RWPE1 (cell line): ENCODE data around the gene CNBP.
"Not testable (repeated sequence)": the region's sequence is repeated elsewhere in the genome, so short reads cannot be mapped to it uniquely, and the experiment has no call there.

Experiments used
- CTCF ChIA-PET: fragments of 350-600 bp; sonication (Branson Sonifier 250); formaldehyde crosslinking; extraction: SDS; loops from one replicate; lab custom pipeline; 2021; lab: Yijun Ruan, JAX
- POLR2A ChIA-PET: fragments of 400-600 bp; formaldehyde crosslinking; extraction: SDS; loops from one replicate; lab custom pipeline; 2020; ENCODE audit warnings: antibody characterized with exemption; ENCODE audit not compliant: low non-redundant PET; lab: Yijun Ruan, JAX
- DNase-seq: peaks from one replicate; pipeline ENCODE4 v3.0.0; 2012; ENCODE audit warnings: low spot score
- H3K27ac ChIP-seq: fragments of 450-650 bp; 2 replicates; pipeline ENCODE4 v1.5.1; 2017
- TF ChIP-seq, protein P1 (sequence below): fragments of 450-650 bp; conservative IDR thresholded peaks from 2 replicates; pipeline ENCODE4 v1.5.1; 2017; ENCODE audit warnings: low read depth, mild to moderate bottlenecking

CNBP gene

DNA sequence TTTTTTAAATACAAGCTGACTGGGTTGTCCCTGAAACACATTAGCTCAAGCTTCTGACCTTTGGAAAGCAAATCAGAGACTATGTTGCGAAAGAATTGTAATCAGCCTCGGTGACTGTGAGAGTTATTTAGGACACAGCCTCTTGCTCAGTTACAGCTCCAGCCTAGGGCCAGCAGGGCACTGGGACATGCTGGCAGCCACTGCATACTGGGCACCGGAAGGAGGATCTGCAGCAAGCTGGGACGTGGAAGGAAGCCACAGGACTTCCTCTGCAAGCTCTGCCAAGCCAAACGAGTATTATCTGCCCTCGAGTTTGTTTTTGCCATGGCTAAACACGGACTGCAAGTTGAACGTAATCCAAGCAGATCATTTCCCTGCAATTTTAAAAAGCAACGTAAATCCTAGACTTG is 41.3 kb upstream of the CNBP start:
- DNase-seq: peak; percentile 45
- TF ChIP-seq, protein P1, sequence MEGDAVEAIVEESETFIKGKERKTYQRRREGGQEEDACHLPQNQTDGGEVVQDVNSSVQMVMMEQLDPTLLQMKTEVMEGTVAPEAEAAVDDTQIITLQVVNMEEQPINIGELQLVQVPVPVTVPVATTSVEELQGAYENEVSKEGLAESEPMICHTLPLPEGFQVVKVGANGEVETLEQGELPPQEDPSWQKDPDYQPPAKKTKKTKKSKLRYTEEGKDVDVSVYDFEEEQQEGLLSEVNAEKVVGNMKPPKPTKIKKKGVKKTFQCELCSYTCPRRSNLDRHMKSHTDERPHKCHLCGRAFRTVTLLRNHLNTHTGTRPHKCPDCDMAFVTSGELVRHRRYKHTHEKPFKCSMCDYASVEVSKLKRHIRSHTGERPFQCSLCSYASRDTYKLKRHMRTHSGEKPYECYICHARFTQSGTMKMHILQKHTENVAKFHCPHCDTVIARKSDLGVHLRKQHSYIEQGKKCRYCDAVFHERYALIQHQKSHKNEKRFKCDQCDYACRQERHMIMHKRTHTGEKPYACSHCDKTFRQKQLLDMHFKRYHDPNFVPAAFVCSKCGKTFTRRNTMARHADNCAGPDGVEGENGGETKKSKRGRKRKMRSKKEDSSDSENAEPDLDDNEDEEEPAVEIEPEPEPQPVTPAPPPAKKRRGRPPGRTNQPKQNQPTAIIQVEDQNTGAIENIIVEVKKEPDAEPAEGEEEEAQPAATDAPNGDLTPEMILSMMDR: no peak
- ChIA-PET POLR2A (interaction anchor here (1.2 to 1.3 kb wide), 2 partner anchors 39 to 41 kb away, joined by 4 to 7 read pairs; partner anchors contain the start of gene CNBP), CTCF (interaction anchor here (0.7 to 0.8 kb wide), 2 partner anchors 14 to 1899 kb away, joined by 4 read pairs; no protein-coding TSS in a partner anchor)
- peak overlapping the region; percentile 89 for H3K27ac ChIP-seq

DNA sequence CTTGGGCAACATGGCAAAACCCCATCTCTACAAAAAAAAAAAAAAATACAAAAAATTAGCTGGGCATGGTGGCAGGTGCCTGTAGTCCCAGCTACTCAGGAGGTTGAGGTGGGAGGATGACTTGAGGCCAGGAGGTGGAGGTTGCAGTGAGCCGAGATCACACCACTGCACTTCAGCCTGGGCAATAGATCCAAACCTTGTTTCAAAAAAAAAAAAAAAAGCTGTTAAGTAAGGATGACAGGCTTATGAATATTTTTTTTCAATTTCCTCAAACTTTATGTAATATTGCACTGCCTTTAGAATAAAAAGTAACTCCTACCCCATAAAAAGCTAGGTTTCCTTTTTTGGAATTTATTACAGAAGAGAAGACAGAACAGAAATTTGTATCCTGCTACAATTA is 40.7 kb upstream of the CNBP start:
- ChIA-PET POLR2A (interaction anchor here (0.6 to 1.3 kb wide), 3 partner anchors 38 to 328 kb away, joined by 3 to 7 read pairs (median 4); partner anchors contain the start of gene CNBP), CTCF (interaction anchor here (0.6 kb wide), 1 partner anchor 420 kb away, joined by 4 read pairs; no protein-coding TSS in a partner anchor)
- DNase-seq: not testable (repeated sequence)
- peak overlapping the region; percentile 89 for H3K27ac ChIP-seq

DNA sequence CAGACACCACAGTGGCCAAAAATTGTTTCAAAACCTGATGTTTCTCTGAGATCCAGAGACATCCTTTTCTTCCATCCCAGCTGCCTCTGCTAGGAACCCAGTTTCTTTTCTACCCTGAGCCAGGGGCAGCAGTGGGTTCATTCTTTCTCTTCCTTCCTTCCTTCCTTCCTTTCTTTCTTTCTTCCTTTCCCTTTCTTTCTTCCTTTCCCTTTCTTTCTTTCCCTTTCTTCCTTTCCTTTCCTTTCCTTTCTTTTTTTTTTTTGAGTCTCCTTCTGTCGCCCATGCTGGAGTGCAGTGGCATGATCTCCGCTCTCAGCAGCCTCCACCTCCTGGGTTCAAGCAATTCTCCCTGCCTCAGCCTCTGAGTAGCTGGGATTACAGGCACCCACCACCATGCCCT is 35.0 kb upstream of the CNBP start:
- TF ChIP-seq, protein P1: no peak
- DNase-seq: no peak
- CTCF ChIA-PET: no interaction called here
- H3K27ac ChIP-seq: no peak overlapping the region; the same call in 1 of the 2 replicates
- POLR2A ChIA-PET: no interaction called here

DNA sequence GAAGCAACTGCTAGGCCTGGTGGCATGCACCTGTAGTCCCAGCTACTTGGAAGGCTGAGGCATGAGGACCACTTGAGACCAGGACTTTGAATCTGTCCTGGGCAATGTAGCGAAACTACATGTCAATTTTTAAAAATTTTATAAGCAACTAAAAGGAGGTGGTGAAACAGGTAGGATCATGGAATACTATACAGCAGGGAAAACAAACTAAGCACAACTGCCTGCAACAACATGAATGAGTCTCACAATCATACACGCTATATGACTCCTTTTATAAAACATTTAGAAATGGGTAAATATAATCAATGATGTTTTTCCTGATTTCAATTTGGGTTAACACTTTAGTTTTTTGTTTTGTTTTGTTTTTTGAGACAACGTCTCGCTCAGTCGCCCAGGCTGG is 29.5 kb upstream of the CNBP start:
- no peak overlapping the region for H3K27ac ChIP-seq
- ChIA-PET CTCF (interaction anchor here (0.7 kb wide), 1 partner anchor 19 kb away, joined by 3 read pairs; no protein-coding TSS in a partner anchor), POLR2A (no interaction called here)
- TF ChIP-seq, protein P1: no peak
- no peak for DNase-seq

DNA sequence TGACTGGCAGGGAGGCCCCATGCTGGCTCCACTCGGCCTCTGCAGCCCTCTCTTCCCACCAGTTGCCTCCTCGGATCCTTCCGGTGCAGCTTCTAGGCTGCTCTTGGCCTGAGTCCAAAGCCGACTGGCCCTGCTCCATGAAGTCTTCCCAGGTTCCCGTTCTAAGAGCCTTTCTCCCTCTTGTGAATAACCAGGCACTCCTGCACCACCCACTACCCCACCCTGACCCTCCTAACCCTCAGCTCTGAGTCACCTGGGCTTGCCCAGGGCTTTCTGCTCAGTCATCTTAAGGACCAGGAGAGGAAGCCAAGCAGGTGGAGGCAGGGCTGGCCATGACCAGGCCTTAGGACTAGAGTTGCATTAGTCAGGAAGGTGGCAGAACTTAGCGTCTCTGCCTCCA is 28.1 kb upstream of the CNBP start:
- TF ChIP-seq, protein P1: no peak
- DNase-seq: peak; percentile 97
- ChIA-PET CTCF (interaction anchor here (0.8 kb wide), 1 partner anchor 159 kb away, joined by 3 read pairs; no protein-coding TSS in a partner anchor), POLR2A (no interaction called here)
- H3K27ac ChIP-seq: peak overlapping the region; percentile 86

DNA sequence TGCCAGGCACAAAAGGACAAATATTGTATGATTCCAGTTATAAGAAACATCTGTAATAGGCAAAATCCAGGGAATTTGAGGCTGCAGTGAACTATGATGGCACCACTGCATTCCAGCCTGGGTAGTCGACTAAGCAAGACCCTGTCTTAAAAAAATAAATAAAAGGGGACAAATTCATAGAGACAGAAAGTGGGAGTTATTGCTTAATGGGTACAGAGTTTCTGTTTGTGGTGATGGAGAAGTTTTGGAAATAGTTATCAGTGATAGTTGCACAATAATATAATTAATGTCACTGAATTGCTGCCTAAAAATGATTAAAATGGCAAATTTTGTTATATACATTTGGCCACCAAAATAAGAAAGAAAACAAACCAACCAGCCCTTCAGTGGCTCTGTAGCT is 27.6 kb upstream of the CNBP start:
- peak overlapping the region; percentile 86 for H3K27ac ChIP-seq
- no peak for DNase-seq
- TF ChIP-seq, protein P1: no peak
- CTCF ChIA-PET: interaction anchor here (0.8 kb wide), 1 partner anchor 158 kb away, joined by 3 read pairs; no protein-coding TSS in a partner anchor
- POLR2A ChIA-PET: no interaction called here

DNA sequence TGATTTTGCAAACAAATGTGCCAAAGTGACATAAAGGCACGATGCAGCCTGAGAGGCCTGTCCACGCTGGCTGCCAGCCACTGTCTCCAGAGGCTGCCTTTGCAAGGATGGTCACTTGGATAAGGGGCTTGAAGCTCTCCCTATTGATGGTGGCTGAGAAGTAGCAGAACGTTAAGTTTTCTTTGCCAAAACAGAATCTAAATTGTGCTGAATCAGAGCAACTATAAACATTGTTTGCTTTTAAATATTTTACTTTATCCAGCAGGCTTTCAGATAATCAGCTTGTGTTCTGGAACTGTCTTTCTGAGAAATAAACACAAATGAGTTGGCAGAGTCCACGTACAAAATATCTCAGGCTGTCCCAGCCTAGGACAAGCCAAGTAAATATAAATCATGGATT is 23.8 kb upstream of the CNBP start:
- ChIA-PET CTCF (interaction anchor here (1.0 kb wide), 1 partner anchor 38 kb away, joined by 3 read pairs; no protein-coding TSS in a partner anchor), POLR2A (no interaction called here)
- TF ChIP-seq, protein P1: no peak
- no peak overlapping the region for H3K27ac ChIP-seq
- no peak for DNase-seq
